Pancreas (tissue), 10 donors: ENCODE data around the gene ZNF521. TPM values are rescaled to one million over a fixed set of nuclear protein-coding genes. Genes with fewer than 3 reads are reported as not detected.

Source experiments
- ATAC-seq, 4 donors: fragments of 200-7000 bp; cut with Tn5 transposase; one replicate each; pipeline versions ENCODE4 v1.8.0 to v1.9.1; 2020; ENCODE audit warnings: mild to moderate bottlenecking in 4 of 4, moderate library complexity in 4 of 4
- DNase-seq, 6 donors: peaks; one replicate each; pipeline ENCODE4 v3.0.0-alpha.2; 2020
- FAIRE-seq: peaks from 2 replicates; lab custom pipeline; 2012; peaks lifted over from hg19 to GRCh38; lab: Jason Lieb, UNC
- H3K27ac ChIP-seq, 4 donors: fragments of 200-600 bp; sonication (generic); 1 replicate in 3 of 4; 2 replicates in 1 of 4; pipeline versions ENCODE4 v1.5.0 to v1.8.0; 2020
- H3K27me3 ChIP-seq, 4 donors: fragments of 200-600 bp; one replicate each; pipeline ENCODE4 v1.8.0; 2021
- H3K36me3 ChIP-seq, 3 donors: fragments of 200-600 bp; sonication (generic) in 1 of 3; one replicate each; pipeline versions ENCODE4 v1.5.0 to v1.8.0; 2020 to 2021
- H3K4me1 ChIP-seq, 3 donors: fragments of 200-600 bp; one replicate each; pipeline ENCODE4 v1.8.0; 2021
- H3K4me3 ChIP-seq, 4 donors: fragments of 200-600 bp; sonication (generic) in 2 of 4; one replicate each; pipeline versions ENCODE4 v1.5.0 to v1.8.0; 2020 to 2021
- H3K9me3 ChIP-seq, 4 donors: fragments of 200-600 bp; one replicate each; pipeline ENCODE4 v1.8.0; 2021
- WGBS, 2 donors: extraction: QIAGEN DNeasy Blood & Tissue Kit; methylation state at CpG; one replicate each; pipeline ENCODE4 v1.1.7; 2013; 5-methylcytosine and 5-hydroxymethylcytosine counted together
- intact Hi-C, 3 donors: fragments of 100-400 bp; cut with DNase I; formaldehyde crosslinking; loops; one replicate each; pipeline versions ENCODE4 v1.11.1 to v1.14.2; 2022
- polyA plus RNA-seq, 2 donors: library from polyadenylated mRNA; stranded (reverse); fragments of 200-250 nt; gene quantifications; one replicate each; pipeline ENCODE4 v1.2.3, GENCODE V29; 2013
- total RNA-seq, 6 donors: library from RNA; stranded (reverse); fragmentation: NEBNext Ultra II Directional in 4 of 6; extraction: Animal tissue kit (Norgen Biotek cat#: 25700) in 4 of 6; gene quantifications; one replicate each; pipeline versions ENCODE4 v1.2.1 to v1.2.4, GENCODE V29; 2021 to 2023
- TF ChIP-seq, protein P1 (sequence below), 4 donors: fragments of 200-600 bp; sonication (generic) in 3 of 4; IDR thresholded peaks; one replicate each; pipeline versions ENCODE4 v1.5.0 to v1.8.0; 2021; ENCODE audit warnings: antibody characterized with exemption in 4 of 4
- donor health status: healthy with polysubstance abuse.
- donor health status: DM: no; HTN: no; CAD: no; lungs with moderate emphysema.
- donor health status: DM: no; HTN: no; CAD: no.
- donor health status: control.
- donor health status: control.
- donor health status: Bipolar disorder and iron deficiency.
- donor health status: DM: yes; HTN: yes; CAD: no.
- donor health status: DM: no; HTN: no; CAD: no.
- donor health status: DM: no; HTN: no; CAD: no.
- donor health status: DM: yes; HTN: yes; CAD: no.

ZNF521 gene
- total and polyA plus RNA-seq, 8 donors: 0.42 to 6.0 (median 1.5) TPM

DNA sequence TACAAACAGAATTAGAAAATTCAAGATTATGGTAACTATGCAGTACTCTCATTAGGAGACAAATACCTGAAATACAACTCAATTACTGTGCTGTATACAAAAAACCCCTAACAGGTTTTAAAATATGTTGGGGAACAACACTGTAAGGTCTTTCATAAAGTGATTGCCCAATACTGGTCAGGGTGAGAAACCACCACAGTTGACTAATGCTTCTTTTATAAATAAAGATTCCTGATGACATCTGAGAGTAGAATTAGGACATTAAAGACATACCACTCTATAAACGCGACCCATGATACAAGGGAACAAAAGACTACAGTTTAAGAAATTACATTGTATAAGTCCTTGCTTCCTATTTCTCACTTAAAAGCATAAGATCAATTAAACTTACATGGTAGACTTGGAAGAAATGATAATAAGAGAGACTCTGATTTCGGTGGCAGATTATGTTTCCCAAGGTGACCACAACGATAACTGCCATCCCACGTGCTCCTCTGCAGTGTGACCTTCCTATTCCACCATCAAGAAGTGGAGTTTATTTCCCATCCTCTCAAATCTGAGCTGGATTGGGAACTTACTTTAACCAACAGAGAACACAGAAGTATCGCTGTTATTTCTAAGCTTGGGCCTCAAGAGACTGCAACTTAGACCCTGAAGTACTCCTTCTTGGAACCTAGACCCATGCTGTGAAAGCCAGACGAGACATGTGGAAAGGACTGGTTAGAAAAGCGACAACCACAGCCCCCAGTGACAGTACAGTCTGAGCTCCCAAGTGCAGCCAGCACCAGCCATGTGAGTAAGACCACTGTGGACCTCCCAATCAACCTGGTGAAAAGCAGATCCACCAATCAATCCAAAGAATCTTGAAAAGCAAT lies 52.3 kb downstream of the ZNF521 start:
- TF ChIP-seq, protein P1, sequence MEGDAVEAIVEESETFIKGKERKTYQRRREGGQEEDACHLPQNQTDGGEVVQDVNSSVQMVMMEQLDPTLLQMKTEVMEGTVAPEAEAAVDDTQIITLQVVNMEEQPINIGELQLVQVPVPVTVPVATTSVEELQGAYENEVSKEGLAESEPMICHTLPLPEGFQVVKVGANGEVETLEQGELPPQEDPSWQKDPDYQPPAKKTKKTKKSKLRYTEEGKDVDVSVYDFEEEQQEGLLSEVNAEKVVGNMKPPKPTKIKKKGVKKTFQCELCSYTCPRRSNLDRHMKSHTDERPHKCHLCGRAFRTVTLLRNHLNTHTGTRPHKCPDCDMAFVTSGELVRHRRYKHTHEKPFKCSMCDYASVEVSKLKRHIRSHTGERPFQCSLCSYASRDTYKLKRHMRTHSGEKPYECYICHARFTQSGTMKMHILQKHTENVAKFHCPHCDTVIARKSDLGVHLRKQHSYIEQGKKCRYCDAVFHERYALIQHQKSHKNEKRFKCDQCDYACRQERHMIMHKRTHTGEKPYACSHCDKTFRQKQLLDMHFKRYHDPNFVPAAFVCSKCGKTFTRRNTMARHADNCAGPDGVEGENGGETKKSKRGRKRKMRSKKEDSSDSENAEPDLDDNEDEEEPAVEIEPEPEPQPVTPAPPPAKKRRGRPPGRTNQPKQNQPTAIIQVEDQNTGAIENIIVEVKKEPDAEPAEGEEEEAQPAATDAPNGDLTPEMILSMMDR (IDR thresholded peaks at IDR 0.05): no peak
- FAIRE-seq (no peak), DNase-seq (no peak), ATAC-seq (no peak)
- intact Hi-C loops: no loop called here
- Histone ChIP-seq H3K36me3 (no peaks in the 10 kb centered on the region), H3K9me3 (no peaks in the 10 kb centered on the region), H3K27me3 (no peaks in the 10 kb centered on the region), H3K27ac (no peak overlapping the region), H3K4me1 (no peaks in the 10 kb centered on the region), H3K4me3 (no peak overlapping the region)
- WGBS, 2 donors: 57 to 69% methylated on average over 8 of the region's 8 CpGs

DNA sequence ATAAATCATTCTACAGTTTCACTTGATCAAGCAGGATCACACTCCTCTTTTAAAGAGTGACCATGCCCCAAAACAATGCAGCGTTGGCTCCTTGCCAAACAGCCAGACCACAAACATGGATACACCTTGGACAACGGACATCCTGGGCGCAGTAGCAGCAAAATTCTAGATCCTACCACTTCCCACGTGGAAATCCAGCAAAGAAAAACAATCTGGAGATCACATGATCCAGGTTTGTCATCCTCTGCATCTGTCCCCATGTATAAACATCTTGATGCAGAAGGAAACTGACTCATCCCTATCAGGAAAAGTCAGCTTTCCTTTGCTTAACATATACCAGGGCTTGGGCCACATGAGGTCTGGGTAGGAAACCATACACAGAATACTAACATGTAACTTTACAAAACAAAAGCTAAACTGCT lies 53.1 kb downstream of the ZNF521 start:
- intact Hi-C loops: no loop called here
- ATAC-seq: peak in 2 of 4 donors; percentile 33 to 35
- Histone ChIP-seq H3K4me3 (no peak overlapping the region), H3K36me3 (no peaks in the 10 kb centered on the region), H3K9me3 (no peaks in the 10 kb centered on the region), H3K27me3 (no peaks in the 10 kb centered on the region), H3K27ac (no peak overlapping the region), H3K4me1 (no peaks in the 10 kb centered on the region)
- FAIRE-seq: no peak
- 38 to 42% methylated on average over 4 of the region's 4 CpGs for WGBS, 2 donors
- TF ChIP-seq, protein P1 (IDR thresholded peaks at IDR 0.05): no peak
- DNase-seq: peak in 1 of 6 donors; percentile 37

DNA sequence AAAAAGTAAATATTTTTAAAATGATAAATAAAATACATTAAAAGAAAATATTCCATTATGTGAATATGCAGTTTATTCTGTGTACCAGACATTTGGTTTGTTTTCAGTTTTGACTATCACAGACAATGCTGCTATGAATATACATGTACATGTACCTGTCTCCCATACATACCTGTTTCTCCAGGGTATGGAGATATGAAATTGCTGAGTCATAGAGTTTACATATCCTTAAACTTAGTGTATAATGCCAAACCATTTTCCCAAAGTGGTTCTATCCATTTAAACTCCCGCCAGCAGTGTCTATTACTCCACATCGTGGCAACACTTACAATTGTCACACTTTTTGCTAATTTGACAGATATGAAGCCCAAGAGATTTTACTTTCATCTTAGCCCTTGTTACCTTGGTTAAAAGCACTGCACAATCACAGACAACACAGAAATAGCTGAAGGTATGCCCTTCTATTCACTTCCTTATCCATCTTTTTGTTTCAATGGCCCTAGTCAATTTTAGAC lies 56.3 kb downstream of the ZNF521 start:
- H3K4me3 ChIP-seq: no peak overlapping the region
- H3K4me1 ChIP-seq: no peaks in the 10 kb centered on the region
- ATAC-seq: no peak
- WGBS, 2 donors: 75 to 82% methylated on average over 2 of the region's 2 CpGs
- H3K9me3 ChIP-seq: no peaks in the 10 kb centered on the region
- no peak for DNase-seq
- TF ChIP-seq, protein P1 (IDR thresholded peaks at IDR 0.05): no peak
- H3K36me3 ChIP-seq: no peaks in the 10 kb centered on the region
- no peaks in the 10 kb centered on the region for H3K27me3 ChIP-seq
- intact Hi-C loops: no loop called here
- FAIRE-seq: no peak
- no peak overlapping the region for H3K27ac ChIP-seq

DNA sequence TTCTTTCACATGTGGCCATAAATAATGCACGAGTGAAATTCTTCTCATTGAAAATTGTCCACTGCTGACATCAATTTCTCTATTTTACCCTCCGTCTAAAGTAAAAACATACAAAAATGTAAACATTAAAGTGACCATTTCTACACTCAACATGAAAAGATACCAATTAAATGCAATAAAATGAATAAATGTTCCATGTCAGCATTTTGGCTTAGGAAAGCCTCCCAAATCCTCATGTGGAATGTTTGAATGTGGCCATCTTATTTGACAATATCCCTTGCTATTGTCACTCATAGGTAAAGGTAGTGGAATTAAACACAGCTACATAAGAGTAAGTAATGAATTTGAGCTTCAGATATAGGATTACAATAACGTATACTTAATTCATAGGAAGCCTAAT lies 60.8 kb downstream of the ZNF521 start:
- no peak for DNase-seq
- no peaks in the 10 kb centered on the region for H3K9me3 ChIP-seq
- no peak for ATAC-seq
- FAIRE-seq: no peak
- no peak overlapping the region for H3K4me3 ChIP-seq
- H3K27me3 ChIP-seq: peaks cover 0 to 7% (median 0%) of the 10 kb centered on the region in 4 donors
- intact Hi-C loops: no loop called here
- WGBS, 2 donors: 52 to 61% methylated on average over 3 of the region's 3 CpGs
- H3K27ac ChIP-seq: no peak overlapping the region
- H3K4me1 ChIP-seq: no peaks in the 10 kb centered on the region
- TF ChIP-seq, protein P1 (IDR thresholded peaks at IDR 0.05): no peak
- no peaks in the 10 kb centered on the region for H3K36me3 ChIP-seq
